IPS-15b (cell line): ENCODE measurements around the gene SLAMF9.
A peak's percentile ranks its signal among the peaks of the same experiment; 100 is the strongest.

Source experiments
- H3K27me3 ChIP-seq: one replicate; pipeline ENCODE4 v1.6.1; 2013; ENCODE audit warnings: low read length; ENCODE audit not compliant: control insufficient read depth, insufficient read depth
- H3K36me3 ChIP-seq: one replicate; pipeline ENCODE4 v1.6.1; 2013; ENCODE audit warnings: low read length; ENCODE audit not compliant: control insufficient read depth, insufficient read depth
- H3K4me1 ChIP-seq: one replicate; pipeline ENCODE4 v1.6.1; 2013; ENCODE audit warnings: mild to moderate bottlenecking, low read length; ENCODE audit not compliant: control insufficient read depth, insufficient read depth
- H3K4me3 ChIP-seq: one replicate; pipeline ENCODE4 v1.5.1; 2013; ENCODE audit warnings: low read depth, low read length
- H3K9ac ChIP-seq: one replicate; pipeline ENCODE4 v1.6.1; 2013; ENCODE audit warnings: low read depth, mild to moderate bottlenecking, low read length
- H3K9me3 ChIP-seq: one replicate; pipeline ENCODE4 v1.6.1; 2013; ENCODE audit warnings: mild to moderate bottlenecking, low read length; ENCODE audit not compliant: control insufficient read depth, insufficient read depth

Gene SLAMF9

GRCh38 chr1:159921700-159922504 lies 32.1 kb downstream of the SLAMF9 start:
- Histone ChIP-seq H3K4me1 (peaks cover 7% of the 10 kb centered on the region), H3K9me3 (no peaks in the 10 kb centered on the region), H3K36me3 (peaks cover 21% of the 10 kb centered on the region), H3K27me3 (peaks cover 6% of the 10 kb centered on the region), H3K9ac (no peak overlapping the region), H3K4me3 (no peak overlapping the region)

DNA sequence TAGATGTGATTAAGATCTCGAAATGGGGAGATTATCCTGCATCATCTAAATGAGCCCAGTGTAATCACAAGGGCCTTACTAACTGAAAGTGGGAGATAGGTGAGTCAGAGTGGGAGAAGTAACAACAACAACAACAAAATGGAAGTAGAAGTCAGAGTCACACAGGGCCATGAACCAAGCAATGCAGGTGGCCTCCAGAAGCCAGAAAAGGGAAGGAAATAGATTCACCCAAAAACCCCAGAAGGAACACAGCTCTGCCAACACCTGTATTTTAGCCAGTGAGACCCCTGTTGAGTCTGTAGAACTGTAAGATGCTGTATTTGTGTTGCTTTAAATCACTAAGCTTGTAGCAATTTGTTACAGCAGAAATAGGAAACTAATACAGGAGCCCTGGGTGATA lies 32.8 kb downstream of the SLAMF9 start:
- H3K36me3 ChIP-seq = peaks cover 21% of the 10 kb centered on the region
- H3K4me1 ChIP-seq = peaks cover 12% of the 10 kb centered on the region

DNA sequence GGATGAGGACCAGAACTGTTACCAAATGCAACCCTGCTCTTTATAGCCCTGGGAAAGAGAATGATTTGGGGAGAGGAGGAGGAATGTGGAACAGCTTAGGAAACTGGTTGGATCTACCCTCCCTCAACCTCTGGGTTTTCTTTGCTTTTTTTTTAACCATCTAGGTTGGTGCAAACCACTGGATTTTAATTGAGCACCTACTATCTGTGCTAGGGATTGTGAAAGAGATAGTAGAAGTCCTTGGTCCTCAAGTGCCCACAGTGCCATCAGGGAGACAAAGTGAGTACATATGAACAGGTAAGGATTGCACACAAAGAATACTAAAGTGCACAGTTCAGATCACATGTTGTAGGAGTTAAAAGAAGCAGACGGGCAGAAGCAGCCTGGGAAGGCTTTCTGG lies 33.4 kb downstream of the SLAMF9 start:
- H3K4me1 ChIP-seq = peaks cover 17% of the 10 kb centered on the region
- no peak overlapping the region for H3K4me3 ChIP-seq
- H3K9ac ChIP-seq = no peak overlapping the region
- H3K9me3 ChIP-seq = no peaks in the 10 kb centered on the region
- H3K36me3 ChIP-seq = peaks cover 21% of the 10 kb centered on the region
- peaks cover 3% of the 10 kb centered on the region for H3K27me3 ChIP-seq

More for the DNA sequence above, 32.8 kb downstream of the SLAMF9 start:
- H3K4me3 ChIP-seq = no peak overlapping the region
- no peaks in the 10 kb centered on the region for H3K9me3 ChIP-seq
- H3K9ac ChIP-seq = no peak overlapping the region
- peaks cover 5% of the 10 kb centered on the region for H3K27me3 ChIP-seq

DNA sequence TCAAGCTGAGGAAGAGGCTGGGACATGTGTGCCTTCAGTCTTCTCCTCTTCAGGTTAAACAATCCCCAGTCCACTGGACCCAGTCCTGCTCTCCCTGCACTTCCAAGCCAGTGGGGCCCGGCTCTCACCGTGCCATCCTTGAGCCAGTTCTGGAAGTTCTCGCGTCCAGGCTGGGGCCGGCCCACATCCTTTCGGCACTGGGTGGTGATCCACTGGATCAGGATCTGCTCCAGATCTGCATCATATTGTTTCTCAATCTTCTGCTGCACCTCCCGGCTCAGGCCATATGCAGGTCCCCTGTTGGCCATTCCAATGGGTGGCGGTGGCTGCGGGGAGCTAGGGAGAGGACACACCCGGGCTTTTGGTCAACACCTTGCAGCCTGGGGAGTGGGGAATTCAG lies 33.8 kb downstream of the SLAMF9 start:
- Histone ChIP-seq H3K27me3 (peaks cover 3% of the 10 kb centered on the region), H3K4me1 (peaks cover 19% of the 10 kb centered on the region), H3K4me3 (no peak overlapping the region), H3K9ac (no peak overlapping the region), H3K9me3 (no peaks in the 10 kb centered on the region), H3K36me3 (peaks cover 21% of the 10 kb centered on the region)

DNA sequence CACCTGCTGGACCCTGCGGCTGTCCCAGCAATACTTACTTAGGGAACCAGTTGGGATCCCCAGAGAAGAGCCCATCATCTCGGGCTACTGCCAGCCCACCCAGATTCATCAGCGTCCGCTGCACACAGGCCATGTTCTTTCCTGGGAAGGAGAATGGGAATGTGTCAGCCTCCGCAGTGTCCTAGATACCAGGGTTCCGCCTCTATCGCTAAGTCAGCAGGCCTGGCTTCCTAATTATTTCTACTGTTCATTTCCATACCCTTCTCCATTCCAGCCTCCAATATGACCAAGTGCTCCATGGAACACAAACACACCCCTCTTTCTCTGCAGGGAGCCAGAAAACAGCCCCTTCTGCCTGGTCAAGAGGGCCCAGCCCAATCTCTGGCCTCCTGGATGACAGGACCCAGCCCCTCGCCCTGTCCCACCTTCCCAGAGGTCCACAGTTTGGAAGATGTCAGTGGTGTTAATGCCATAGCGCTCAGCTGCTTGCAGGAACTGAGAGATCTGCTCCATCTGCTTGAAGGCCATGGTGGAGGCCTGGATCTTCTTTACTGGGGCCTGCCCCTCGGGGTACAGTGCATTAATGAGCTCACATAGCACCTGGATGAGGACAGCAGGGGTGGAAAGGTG lies 34.7 kb downstream of the SLAMF9 start:
- H3K4me1 ChIP-seq = peaks cover 21% of the 10 kb centered on the region
- H3K36me3 ChIP-seq = peaks cover 21% of the 10 kb centered on the region
- no peaks in the 10 kb centered on the region for H3K9me3 ChIP-seq
- no peak overlapping the region for H3K9ac ChIP-seq
- H3K4me3 ChIP-seq = no peak overlapping the region
- H3K27me3 ChIP-seq = peaks cover 3% of the 10 kb centered on the region

GRCh38 chr1:159918352-159919200 lies 35.5 kb downstream of the SLAMF9 start:
- no peaks in the 10 kb centered on the region for H3K27me3 ChIP-seq
- H3K9ac ChIP-seq = no peak overlapping the region
- peaks cover 26% of the 10 kb centered on the region for H3K4me1 ChIP-seq
- H3K9me3 ChIP-seq = no peaks in the 10 kb centered on the region
- peaks cover 21% of the 10 kb centered on the region for H3K36me3 ChIP-seq
- H3K4me3 ChIP-seq = no peak overlapping the region

GRCh38 chr1:159917533-159918351 lies 36.3 kb downstream of the SLAMF9 start:
- Histone ChIP-seq H3K4me3 (no peak overlapping the region), H3K9me3 (no peaks in the 10 kb centered on the region), H3K27me3 (no peaks in the 10 kb centered on the region), H3K9ac (no peak overlapping the region), H3K36me3 (peaks cover 21% of the 10 kb centered on the region), H3K4me1 (peaks cover 25% of the 10 kb centered on the region)

DNA sequence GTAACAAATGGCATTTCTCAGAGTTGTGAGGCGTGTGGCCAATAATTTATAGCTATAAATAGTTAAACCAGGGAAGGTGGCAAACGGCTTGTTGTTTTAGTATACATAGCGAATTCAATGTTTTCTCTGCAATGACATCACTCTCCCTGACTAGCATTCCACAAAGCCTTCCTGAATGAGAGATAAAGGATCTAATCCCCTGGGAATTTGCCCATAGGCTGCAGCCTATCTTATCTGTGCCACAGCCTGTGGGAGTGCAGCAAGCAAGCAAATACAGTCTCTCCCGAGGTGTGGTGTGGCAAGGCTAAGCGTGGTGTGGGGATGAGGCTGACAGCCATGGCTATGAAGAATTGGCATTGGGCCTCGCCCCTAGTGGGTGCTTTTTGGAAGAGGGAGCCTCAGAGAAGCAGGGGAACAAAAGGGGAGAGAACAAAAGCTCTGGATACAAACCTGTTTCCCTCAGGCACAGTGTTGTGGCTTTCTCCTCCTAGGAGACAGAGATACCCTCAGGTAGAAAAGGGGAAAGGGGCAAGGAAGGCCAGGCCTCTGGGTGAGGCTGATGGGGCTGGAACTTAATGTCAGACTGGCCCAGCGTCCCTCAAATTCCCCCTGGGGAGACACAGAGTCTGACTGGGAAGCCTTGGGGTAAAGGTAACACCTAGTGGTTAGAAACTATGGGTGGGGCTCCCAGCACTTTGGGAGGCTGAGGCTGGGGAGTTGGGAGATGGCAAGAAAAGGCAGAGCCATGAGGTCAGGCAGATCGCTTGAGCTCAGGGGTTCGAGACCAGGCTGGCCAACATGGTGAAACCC lies 37.6 kb downstream of the SLAMF9 start:
- H3K36me3 ChIP-seq = peaks cover 17% of the 10 kb centered on the region

DNA sequence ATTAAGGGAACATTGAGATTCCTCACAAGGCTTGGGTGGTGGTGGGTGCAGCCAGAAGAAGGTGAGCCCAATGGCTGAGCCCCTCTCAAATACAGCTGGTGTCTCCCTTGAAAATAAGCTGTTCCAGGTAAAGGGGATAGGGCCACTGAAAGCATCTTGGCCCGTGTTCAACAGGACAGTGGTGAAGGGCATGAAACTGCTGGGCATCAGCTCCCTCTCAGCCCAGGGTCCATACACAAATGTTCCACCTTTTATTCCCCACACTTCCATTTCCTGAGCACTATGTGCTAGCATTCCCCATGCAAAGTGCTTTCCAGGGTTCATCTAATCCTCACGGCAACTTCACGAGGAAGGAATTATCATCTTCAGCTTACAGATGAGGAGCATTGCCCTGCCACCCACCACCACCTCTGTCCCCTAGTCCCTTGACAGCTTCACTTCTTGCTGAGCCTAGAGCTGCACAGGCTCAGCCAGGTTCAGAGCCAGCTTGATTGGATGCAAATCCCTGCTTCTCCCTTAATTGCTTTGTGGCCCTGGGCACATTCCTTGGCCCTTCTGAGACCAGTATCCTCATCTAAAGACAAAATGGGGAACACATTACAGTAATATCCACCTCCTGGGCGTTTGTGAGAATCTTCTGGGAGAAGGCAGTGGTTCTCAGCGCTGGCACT lies 38.3 kb downstream of the SLAMF9 start:
- Histone ChIP-seq H3K9me3 (no peaks in the 10 kb centered on the region), H3K9ac (no peak overlapping the region), H3K36me3 (peaks cover 17% of the 10 kb centered on the region), H3K4me3 (no peak overlapping the region), H3K4me1 (peaks cover 29% of the 10 kb centered on the region), H3K27me3 (no peaks in the 10 kb centered on the region)

More for the DNA sequence above, 37.6 kb downstream of the SLAMF9 start:
- H3K9me3 ChIP-seq = no peaks in the 10 kb centered on the region
- H3K4me1 ChIP-seq = peaks cover 24% of the 10 kb centered on the region
- H3K27me3 ChIP-seq = no peaks in the 10 kb centered on the region
- H3K4me3 ChIP-seq = no peak overlapping the region
- peak overlapping the region; percentile 24 for H3K9ac ChIP-seq

- Histone ChIP-seq H3K4me1 (peaks cover 35% of the 10 kb centered on the region), H3K9ac (no peak overlapping the region), H3K9me3 (no peaks in the 10 kb centered on the region), H3K36me3 (peaks cover 8% of the 10 kb centered on the region), H3K27me3 (no peaks in the 10 kb centered on the region), H3K4me3 (no peak overlapping the region)
These were observed 39.6 kb downstream of the SLAMF9 start for GRCh38 chr1:159914252-159915018.
